GM12891 (cell line): ENCODE results near the gene CRKL.

Experiments used
- DNase-seq: peaks from one replicate; pipeline ENCODE4 v3.0.0; 2011; ENCODE audit warnings: low spot score; ENCODE audit not compliant: insufficient read length
- FAIRE-seq: peaks from 2 replicates; lab custom pipeline; 2011; peaks lifted over from hg19 to GRCh38; lab: Jason Lieb, UNC
- PAX5 ChIP-seq: IDR thresholded peaks from 2 replicates; pipeline ENCODE4 v1.6.1; 2011; ENCODE audit warnings: low read length, moderate library complexity, mild to moderate bottlenecking; ENCODE audit not compliant: insufficient read depth, severe bottlenecking
- POLR2A ChIP-seq: IDR thresholded peaks from 2 replicates; pipeline ENCODE4 v1.6.1; 2011; ENCODE audit warnings: low read depth, low read length, control low read depth
- POLR2AphosphoS5 ChIP-seq: IDR thresholded peaks from 2 replicates; pipeline ENCODE4 v1.6.1; 2011; ENCODE audit warnings: low read depth, low read length, control low read depth
- POU2F2 ChIP-seq: IDR thresholded peaks from 2 replicates; pipeline ENCODE4 v1.6.1; 2011; ENCODE audit warnings: low read depth, mild to moderate bottlenecking, control low read depth, low read length, moderate library complexity
- SPI1 ChIP-seq: IDR thresholded peaks from 2 replicates; pipeline ENCODE4 v1.6.1; 2011; ENCODE audit warnings: low read depth, low read length, control low read depth
- TAF1 ChIP-seq: IDR thresholded peaks from 2 replicates; pipeline ENCODE4 v1.6.1; 2011; ENCODE audit warnings: low read depth, low read length, control low read depth

Gene CRKL

DNA sequence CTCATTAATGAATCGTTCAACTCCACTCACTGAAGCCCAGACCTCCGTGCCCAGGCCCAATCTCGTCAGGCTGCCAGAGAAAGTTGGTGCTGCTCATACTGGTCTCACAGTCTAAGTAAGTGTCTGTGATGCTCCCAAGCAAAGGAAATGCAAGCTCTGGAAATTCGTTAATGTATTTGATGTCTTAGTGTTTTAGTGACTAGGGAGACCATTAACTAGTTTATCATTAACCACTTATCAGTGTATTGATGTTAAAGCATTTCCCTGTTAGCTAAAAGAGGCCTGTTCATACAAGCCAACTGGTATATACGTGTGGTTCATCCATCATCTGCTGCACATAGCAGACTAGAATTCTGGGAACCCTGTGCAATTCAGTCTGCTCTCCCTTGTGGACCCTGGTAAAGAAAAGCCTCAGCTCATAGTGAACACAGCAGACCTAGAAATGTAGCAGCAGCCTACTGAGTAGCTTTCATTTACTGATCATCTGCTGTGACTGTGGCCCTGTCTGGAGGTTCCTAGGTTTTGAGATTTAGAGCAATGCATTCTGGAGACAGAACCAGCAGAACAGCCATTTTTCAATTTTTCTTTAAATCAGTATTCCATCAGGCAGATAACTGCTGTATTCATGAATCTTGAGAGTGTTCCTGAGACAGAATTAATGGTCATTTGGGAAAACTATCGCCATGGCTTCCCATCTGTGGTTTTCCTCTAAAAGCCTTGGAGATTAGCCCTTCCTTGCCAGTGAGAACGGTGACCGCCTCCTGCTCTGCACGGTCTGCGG, 34.1 kb downstream of the CRKL start:
- DNase-seq (no peak), FAIRE-seq (no peak)
- TF ChIP-seq PAX5: no peak
- TF ChIP-seq POLR2AphosphoS5: no peak
- no peak for TF ChIP-seq SPI1
- no peak for TF ChIP-seq TAF1
- no peak for TF ChIP-seq POLR2A
- no peak for TF ChIP-seq POU2F2

DNA sequence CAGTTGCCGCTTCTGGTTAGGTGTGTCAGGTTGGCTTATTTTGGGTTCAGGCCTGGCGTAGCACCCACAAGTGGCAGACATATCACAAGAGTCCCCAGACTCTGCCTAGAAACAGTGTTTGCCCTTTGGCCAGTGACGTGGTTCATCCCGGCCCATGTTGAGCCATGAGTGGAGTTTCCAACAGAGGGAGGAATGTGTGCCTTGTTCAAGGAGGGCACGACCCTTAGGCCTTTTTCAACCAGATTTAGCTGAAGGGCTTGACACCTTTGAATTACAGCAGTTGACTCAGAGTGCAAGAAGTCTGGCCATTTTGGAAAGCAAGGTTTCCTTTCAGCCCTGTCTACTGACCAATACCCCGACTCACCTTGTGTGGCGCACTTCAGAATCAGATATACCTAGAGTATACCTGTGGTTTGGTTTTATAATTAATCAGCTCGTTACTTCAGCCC, 34.7 kb downstream of the CRKL start:
- DNase-seq (no peak), FAIRE-seq (no peak)
- no peak for TF ChIP-seq POLR2A
- no peak for TF ChIP-seq TAF1
- no peak for TF ChIP-seq POLR2AphosphoS5
- no peak for TF ChIP-seq SPI1
- no peak for TF ChIP-seq POU2F2
- no peak for TF ChIP-seq PAX5

DNA sequence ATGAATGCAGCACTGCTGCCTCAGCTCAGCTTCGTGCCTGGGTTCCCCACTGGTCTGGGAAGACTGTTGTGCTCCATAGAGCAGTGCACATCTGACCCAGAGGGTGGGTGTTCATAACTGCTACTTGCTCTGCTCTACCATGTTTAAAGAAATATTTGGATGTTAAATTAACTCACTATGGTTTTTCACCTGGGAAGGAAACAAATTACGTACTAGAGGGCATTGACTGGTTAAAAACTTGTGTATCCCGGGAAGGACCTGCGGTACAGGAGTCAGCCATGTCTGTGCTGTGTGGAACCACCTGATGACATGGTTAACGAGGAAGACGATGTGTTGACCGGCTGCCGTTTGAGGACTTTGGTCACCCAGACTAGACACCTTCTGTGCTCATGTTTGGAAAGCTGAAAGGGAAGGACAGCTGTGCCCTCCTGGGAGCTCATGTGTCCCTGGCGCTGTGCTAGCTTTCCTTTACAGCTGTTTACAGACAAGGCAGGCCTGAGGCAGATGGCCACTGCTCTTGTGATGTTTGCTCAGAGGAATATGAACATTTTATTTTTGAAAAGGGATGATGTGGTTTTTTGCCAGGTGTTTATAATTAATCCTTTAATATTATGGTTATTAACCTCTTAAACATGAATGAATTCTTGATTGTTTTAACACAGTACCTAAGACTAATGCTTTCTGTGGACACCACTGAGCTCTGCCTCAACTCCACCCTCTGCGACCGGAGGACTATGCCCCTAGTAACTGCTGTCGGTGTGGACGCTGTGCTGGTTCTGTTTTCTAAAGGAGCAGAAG, 35.5 kb downstream of the CRKL start:
- TF ChIP-seq POLR2A (no peak), TAF1 (no peak), SPI1 (no peak)
- no peak for FAIRE-seq
- DNase-seq: no peak

- TF ChIP-seq POU2F2: no peak
- TF ChIP-seq POLR2AphosphoS5: no peak
- no peak for TF ChIP-seq POLR2A
- no peak for TF ChIP-seq TAF1
- TF ChIP-seq PAX5: no peak
- TF ChIP-seq SPI1: no peak
- FAIRE-seq (no peak), DNase-seq (no peak)
Measured at GRCh38 chr22:20953342-20953608, 36.1 kb downstream of the CRKL start.

GRCh38 chr22:20953668-20954500, 36.7 kb downstream of the CRKL start:
- TF ChIP-seq SPI1: no peak
- no peak for TF ChIP-seq POU2F2
- TF ChIP-seq POLR2A: no peak
- no peak for TF ChIP-seq PAX5
- TF ChIP-seq TAF1: no peak
- no peak for TF ChIP-seq POLR2AphosphoS5
- DNase-seq (no peak), FAIRE-seq (no peak)

- FAIRE-seq (no peak), DNase-seq (no peak)
- no peak for TF ChIP-seq POU2F2
- TF ChIP-seq PAX5: no peak
- no peak for TF ChIP-seq POLR2AphosphoS5
- TF ChIP-seq POLR2A: no peak
- no peak for TF ChIP-seq TAF1
- no peak for TF ChIP-seq SPI1
Measured at GRCh38 chr22:20955548-20955947, 38.3 kb downstream of the CRKL start.

GRCh38 chr22:20956258-20957101, 39.3 kb downstream of the CRKL start:
- FAIRE-seq (peak; percentile 38), DNase-seq (no peak)

DNA sequence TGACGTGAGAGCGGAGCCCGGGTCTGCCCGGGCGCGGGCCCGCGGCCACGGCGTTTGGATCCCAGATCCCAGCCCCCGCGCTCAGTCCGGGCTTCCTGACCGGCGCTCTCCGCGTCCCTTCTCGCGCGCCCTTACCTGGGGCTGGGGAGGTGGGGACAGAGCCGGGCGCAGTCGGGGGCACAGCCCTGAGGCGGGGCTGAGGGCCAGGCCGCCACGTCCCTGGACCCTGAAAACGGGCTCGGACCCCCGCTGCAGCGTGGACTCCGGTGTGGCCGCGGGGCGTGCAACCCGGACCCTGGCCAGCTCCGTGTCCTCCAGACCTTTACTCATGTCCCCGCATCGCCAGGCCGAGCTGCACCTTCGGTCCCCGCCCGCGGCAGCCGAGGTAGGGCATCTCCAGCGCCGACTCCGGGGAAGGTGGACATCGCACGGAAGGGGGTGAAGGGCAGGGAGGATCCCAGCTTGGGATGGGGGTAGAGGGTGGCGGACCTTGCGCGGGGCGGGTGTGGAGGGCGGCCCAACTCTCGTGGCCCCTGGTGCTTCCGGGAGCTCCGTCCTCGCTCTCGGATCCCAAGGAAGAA, 40.0 kb downstream of the CRKL start:
- TF ChIP-seq PAX5 (no peak), TAF1 (no peak), SPI1 (no peak), POLR2AphosphoS5 (no peak), POU2F2 (no peak), POLR2A (no peak)
- no peak for DNase-seq
- FAIRE-seq: no peak

More at GRCh38 chr22:20956258-20957101, 39.3 kb downstream of the CRKL start:
- TF ChIP-seq SPI1 (no peak), PAX5 (no peak), POU2F2 (no peak), POLR2AphosphoS5 (no peak), POLR2A (no peak), TAF1 (no peak)
